Measurements from ENCODE around the gene UBE2O.

DNA sequence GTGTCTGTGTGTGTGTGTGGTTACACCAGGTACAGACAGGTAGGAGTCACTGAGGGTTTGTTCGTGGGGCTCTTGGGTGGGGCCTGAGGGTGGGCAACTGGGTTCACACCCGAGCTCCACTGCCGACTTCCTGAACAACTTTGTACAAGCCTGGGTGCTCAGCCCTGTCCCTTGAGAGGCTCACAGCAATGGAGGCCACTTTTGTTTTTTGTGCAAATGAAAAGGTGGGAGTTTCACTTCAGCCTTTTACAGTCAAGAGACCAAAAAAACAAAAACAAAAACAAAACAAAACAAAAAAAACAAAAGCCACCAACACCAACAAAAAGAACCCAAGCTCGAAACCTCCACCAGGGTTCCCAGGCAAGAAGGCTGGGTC, 45.9 kb upstream of the UBE2O start:
- TF ChIP-seq, protein P1, sequence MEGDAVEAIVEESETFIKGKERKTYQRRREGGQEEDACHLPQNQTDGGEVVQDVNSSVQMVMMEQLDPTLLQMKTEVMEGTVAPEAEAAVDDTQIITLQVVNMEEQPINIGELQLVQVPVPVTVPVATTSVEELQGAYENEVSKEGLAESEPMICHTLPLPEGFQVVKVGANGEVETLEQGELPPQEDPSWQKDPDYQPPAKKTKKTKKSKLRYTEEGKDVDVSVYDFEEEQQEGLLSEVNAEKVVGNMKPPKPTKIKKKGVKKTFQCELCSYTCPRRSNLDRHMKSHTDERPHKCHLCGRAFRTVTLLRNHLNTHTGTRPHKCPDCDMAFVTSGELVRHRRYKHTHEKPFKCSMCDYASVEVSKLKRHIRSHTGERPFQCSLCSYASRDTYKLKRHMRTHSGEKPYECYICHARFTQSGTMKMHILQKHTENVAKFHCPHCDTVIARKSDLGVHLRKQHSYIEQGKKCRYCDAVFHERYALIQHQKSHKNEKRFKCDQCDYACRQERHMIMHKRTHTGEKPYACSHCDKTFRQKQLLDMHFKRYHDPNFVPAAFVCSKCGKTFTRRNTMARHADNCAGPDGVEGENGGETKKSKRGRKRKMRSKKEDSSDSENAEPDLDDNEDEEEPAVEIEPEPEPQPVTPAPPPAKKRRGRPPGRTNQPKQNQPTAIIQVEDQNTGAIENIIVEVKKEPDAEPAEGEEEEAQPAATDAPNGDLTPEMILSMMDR (IDR thresholded peaks at IDR 0.05; ENCODE audit: low read depth, low read length): no peak
- no peak for TF ChIP-seq POLR2A (IDR thresholded peaks at IDR 0.05; ENCODE audit: extremely low read depth, insufficient read length)
- TF ChIP-seq, protein P2, sequence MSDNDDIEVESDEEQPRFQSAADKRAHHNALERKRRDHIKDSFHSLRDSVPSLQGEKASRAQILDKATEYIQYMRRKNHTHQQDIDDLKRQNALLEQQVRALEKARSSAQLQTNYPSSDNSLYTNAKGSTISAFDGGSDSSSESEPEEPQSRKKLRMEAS (IDR thresholded peaks at IDR 0.05; ENCODE audit: low read depth, low read length): no peak
